ENCODE data around the gene MCTP2. TPM values are rescaled to one million over a fixed set of nuclear protein-coding genes. Genes with fewer than 3 reads are reported as not detected.

Gene MCTP2
- total and polyA plus RNA-seq, 2 of the 13 experiments (the other 11 are each of a cell fraction or from before 2014, with no cell fraction given) = 5.1 to 8.6 TPM

GRCh38 chr15:94451466-94451865, 220.1 kb downstream of the MCTP2 start:
- no peaks in the 10 kb centered on the region for H3K27me3 ChIP-seq (ENCODE audit: control insufficient read depth in 1 of 2, insufficient read depth in 2 of 2, low read length in 2 of 2)
- intact Hi-C loops (cut with micrococcal nuclease; ENCODE audit: unreplicated experiment) = no loop called here
- H3K4me1 ChIP-seq (ENCODE audit: insufficient read depth, low read length) = no peaks in the 10 kb centered on the region
- no peaks in the 10 kb centered on the region for H4K20me1 ChIP-seq (ENCODE audit: insufficient read depth, low read length)
- ChIA-PET CTCF (ENCODE audit: low intra/inter-chr PET ratio, low total read pairs) (no interaction called here), POLR2A (no interaction called here)
- 23% methylated on average over 1 of the region's 1 CpG for WGBS (ENCODE audit: low lambda C conversion rate)
- H3K4me3 ChIP-seq (replicated peaks in 1 of 3; ENCODE audit: insufficient read depth in 1 of 3, low read depth in 2 of 3, low read length in 3 of 3) = no peak overlapping the region
- no peak for FAIRE-seq
- no TSS peak for BruUV-seq (replicated peaks)
- H3K9me3 ChIP-seq (ENCODE audit: low read length) = no peaks in the 10 kb centered on the region
- in situ Hi-C loops (cut with HindIII; ENCODE audit: extremely low pct_ligation_motif_present, low pct_unique_long_range_greater_than_20kb) = no loop called here
- TF ChIP-seq SNRNP70 (IDR thresholded peaks at IDR 0.05; ENCODE audit: low read depth, low read length) (no peak), GPN1 (CRISPR knock-in tag; IDR thresholded peaks at IDR 0.05; ENCODE audit: borderline replicate concordance) (no peak), SRSF4 (IDR thresholded peaks at IDR 0.05; ENCODE audit: low read depth, low read length, poor library complexity, severe bottlenecking) (no peak), MATR3 (CRISPR knock-in tag; IDR thresholded peaks at IDR 0.05) (no peak), POLR2AphosphoS5 (IDR thresholded peaks at IDR 0.05; ENCODE audit: low read depth, low read length) (no peak)
- DNase-seq (ENCODE audit: low spot score) = no peak
- ATAC-seq = no peak
- H3K79me2 ChIP-seq (ENCODE audit: insufficient read depth, low read length) = no peaks in the 10 kb centered on the region
- H3K27ac ChIP-seq (ENCODE audit: extremely low read length, insufficient read depth, low read length) = no peak overlapping the region
- no peak overlapping the region for H3K4me2 ChIP-seq (ENCODE audit: low read depth, low read length)
- H2AFZ ChIP-seq (ENCODE audit: low read length) = no peak overlapping the region
- no peaks in the 10 kb centered on the region for H3K36me3 ChIP-seq (replicated peaks in 1 of 2; ENCODE audit: control insufficient read depth in 1 of 2, insufficient read depth in 2 of 2, low read length in 2 of 2)
- no peak overlapping the region for H3K9ac ChIP-seq (ENCODE audit: insufficient read depth, low read depth, low read length)

DNA sequence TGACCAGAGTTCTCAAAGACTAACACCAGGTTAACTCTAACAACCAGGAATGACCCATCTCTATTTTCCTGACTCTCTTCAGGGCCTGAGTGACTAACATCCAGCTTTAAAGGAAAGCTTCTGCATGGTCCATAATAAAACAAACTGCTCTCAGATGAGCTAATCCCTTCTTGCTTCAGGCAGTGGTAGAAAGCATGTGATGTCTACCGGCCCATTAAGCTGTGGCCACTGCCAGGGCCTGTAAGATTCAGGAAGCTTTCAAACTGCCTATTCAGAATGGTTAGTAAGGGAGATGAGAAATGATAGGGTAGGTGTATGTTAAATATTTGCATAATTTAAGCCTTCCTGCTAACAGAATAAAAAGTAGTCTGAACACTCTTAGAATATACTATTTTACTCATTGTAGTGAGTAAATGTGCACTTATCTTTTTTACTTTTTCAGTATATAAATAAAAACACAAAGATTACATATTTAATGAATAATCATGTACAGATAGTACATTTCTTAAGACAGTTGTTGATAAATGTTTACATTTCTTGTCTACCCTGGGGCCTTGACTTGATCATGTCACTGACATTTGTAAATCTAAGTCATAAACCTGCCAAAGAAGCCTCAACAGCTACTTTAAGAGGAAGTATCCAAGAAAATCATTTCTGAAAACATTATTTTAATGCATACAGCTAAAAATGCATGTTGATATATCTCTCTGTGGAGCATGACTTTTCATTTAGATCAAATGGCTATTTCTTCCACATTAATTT, 222.0 kb downstream of the MCTP2 start:
- H3K4me1 ChIP-seq (ENCODE audit: insufficient read depth, low read length) = no peaks in the 10 kb centered on the region
- H3K4me2 ChIP-seq (ENCODE audit: low read depth, low read length) = no peak overlapping the region
- ATAC-seq (no peak), DNase-seq (ENCODE audit: low spot score) (no peak), FAIRE-seq (no peak)
- H3K9me3 ChIP-seq (ENCODE audit: low read length) = no peaks in the 10 kb centered on the region
- ChIA-PET CTCF (ENCODE audit: low intra/inter-chr PET ratio, low total read pairs) (no interaction called here), POLR2A (no interaction called here)
- no peaks in the 10 kb centered on the region for H4K20me1 ChIP-seq (ENCODE audit: insufficient read depth, low read length)
- H3K79me2 ChIP-seq (ENCODE audit: insufficient read depth, low read length) = no peaks in the 10 kb centered on the region
- H3K27ac ChIP-seq (ENCODE audit: extremely low read length, insufficient read depth, low read length) = no peak overlapping the region
- H3K36me3 ChIP-seq (replicated peaks in 1 of 2; ENCODE audit: control insufficient read depth in 1 of 2, insufficient read depth in 2 of 2, low read length in 2 of 2) = no peaks in the 10 kb centered on the region
- no peak overlapping the region for H3K9ac ChIP-seq (ENCODE audit: insufficient read depth, low read depth, low read length)
- 67% methylated on average over 1 of the region's 1 CpG for WGBS (ENCODE audit: low lambda C conversion rate)
- H3K4me3 ChIP-seq (replicated peaks in 1 of 3; ENCODE audit: insufficient read depth in 1 of 3, low read depth in 2 of 3, low read length in 3 of 3) = no peak overlapping the region
- in situ Hi-C loops (cut with HindIII; ENCODE audit: extremely low pct_ligation_motif_present, low pct_unique_long_range_greater_than_20kb) = no loop called here
- intact Hi-C loops (cut with micrococcal nuclease; ENCODE audit: unreplicated experiment) = no loop called here
- TF ChIP-seq KLF12 (CRISPR knock-in tag; IDR thresholded peaks at IDR 0.05; ENCODE audit: borderline replicate concordance) = no peak
- no peak for TF ChIP-seq AHR (CRISPR knock-in tag; IDR thresholded peaks at IDR 0.05)
- no peak for TF ChIP-seq ELF4 (CRISPR knock-in tag; IDR thresholded peaks at IDR 0.05; ENCODE audit: borderline replicate concordance)
- H2AFZ ChIP-seq (ENCODE audit: low read length) = no peak overlapping the region
- BruUV-seq (replicated peaks) = no TSS peak
- H3K27me3 ChIP-seq (ENCODE audit: control insufficient read depth in 1 of 2, insufficient read depth in 2 of 2, low read length in 2 of 2) = no peaks in the 10 kb centered on the region

All from HepG2 (cell line).